A549 (cell line): Measurements from ENCODE around the gene HMGCL. TPM values are rescaled to one million over a fixed set of nuclear protein-coding genes. Genes with fewer than 3 reads are reported as not detected.
"Not testable (repeated sequence)": the region's sequence is repeated elsewhere in the genome, so short reads cannot be mapped to it uniquely, and the experiment has no call there.

ENCODE experiments used
- ATAC-seq, 2 experiments: fragments of 200-7000 bp in 1 of 2; fragments of >200 bp in 1 of 2; cut with Nextera tagmentation in 1 of 2; cut with Tn5 transposase in 1 of 2; 3 replicates each; pipeline versions ENCODE4 v1.8.0 to v1.9.1; 2018 to 2020; ENCODE audit warnings: mild to moderate bottlenecking in 1 of 2, moderate library complexity in 1 of 2
- CTCF ChIA-PET: fragments of 300-600 bp; sonication (Branson Sonifier 250); formaldehyde crosslinking; extraction: SDS; loops from one replicate; lab custom pipeline; 2021; ENCODE audit warnings: antibody characterized with exemption, inconsistent platforms; lab: Yijun Ruan, JAX
- POLR2A ChIA-PET: fragments of 350-600 bp; formaldehyde crosslinking; extraction: SDS; loops from one replicate; lab custom pipeline; 2021; ENCODE audit warnings: antibody characterized with exemption, inconsistent platforms; lab: Yijun Ruan, JAX
- DNase-seq, 2 experiments: peaks; one replicate each; pipeline versions ENCODE4 v3.0.0 to v3.0.0-alpha.2; 2011 to 2016; ENCODE audit warnings: low read depth in 1 of 2, low spot score in 1 of 2
- FAIRE-seq: peaks from 2 replicates; lab custom pipeline; 2011; peaks lifted over from hg19 to GRCh38; lab: Jason Lieb, UNC
- H3K27ac ChIP-seq, 2 experiments: fragments of >200 bp; sonication (Bioruptor Twin); formaldehyde crosslinking; 3 replicates each; pipeline ENCODE4 v1.5.1; 2016 to 2017
- H3K4me1 ChIP-seq: fragments of >200 bp; sonication (Bioruptor Twin); formaldehyde crosslinking; 3 replicates; pipeline ENCODE4 v1.6.1; 2016
- H3K4me2 ChIP-seq: fragments of >200 bp; sonication (Bioruptor Twin); formaldehyde crosslinking; 3 replicates; pipeline ENCODE4 v1.6.1; 2016
- H3K4me3 ChIP-seq: fragments of >200 bp; sonication (Bioruptor Twin); formaldehyde crosslinking; 3 replicates; pipeline ENCODE4 v1.5.1; 2016
- H3K9me3 ChIP-seq: fragments of >200 bp; sonication (Bioruptor Twin); formaldehyde crosslinking; 3 replicates; pipeline ENCODE4 v1.6.1; 2016
- BCL3 ChIP-seq: fragments of >200 bp; sonication (Bioruptor Twin); formaldehyde crosslinking; IDR thresholded peaks from 3 replicates; pipeline ENCODE4 v1.6.1; 2016
- CEBPB ChIP-seq, 2 experiments: fragments of >200 bp in 1 of 2; sonication (Bioruptor Twin) in 1 of 2; formaldehyde crosslinking in 1 of 2; IDR thresholded peaks; 2 replicates each; pipeline ENCODE4 v1.6.1; 2012 to 2016
- CTCF ChIP-seq: fragments of >200 bp; sonication (Bioruptor Twin); formaldehyde crosslinking; IDR thresholded peaks from 3 replicates; pipeline ENCODE4 v1.5.1; 2016
- E2F6 ChIP-seq: IDR thresholded peaks from 2 replicates; pipeline ENCODE4 v1.6.1; 2012; ENCODE audit warnings: low read depth, borderline replicate concordance
- EP300 ChIP-seq, 2 experiments: fragments of >200 bp; sonication (Bioruptor Twin); formaldehyde crosslinking; IDR thresholded peaks; 2 replicates in 1 of 2; 3 replicates in 1 of 2; pipeline ENCODE4 v1.6.1; 2016 to 2017
- HOXB5 ChIP-seq: fragments of 250-450 bp; sonication (Bioruptor Pico); IDR thresholded peaks from 2 replicates; pipeline ENCODE4 v1.5.0; 2020; ENCODE audit warnings: mild to moderate bottlenecking, moderate library complexity
- JUN ChIP-seq, 2 experiments: fragments of >200 bp; sonication (Bioruptor Twin); formaldehyde crosslinking; IDR thresholded peaks; 2 replicates in 1 of 2; 3 replicates in 1 of 2; pipeline ENCODE4 v1.6.1; 2016 to 2017
- KDM5A ChIP-seq: fragments of 200-600 bp; sonication (generic); IDR thresholded peaks from 2 replicates; pipeline ENCODE4 v1.6.1; 2016; ENCODE audit warnings: antibody characterized with exemption, mild to moderate bottlenecking
- MAX ChIP-seq: IDR thresholded peaks from 2 replicates; pipeline ENCODE4 v1.6.1; 2012
- MYC ChIP-seq: IDR thresholded peaks from 2 replicates; pipeline ENCODE4 v1.6.1; 2012; ENCODE audit warnings: mild to moderate bottlenecking, inconsistent platforms, low read length, improper control_type of control experiment, borderline replicate concordance
- NFE2L2 ChIP-seq: fragments of 150-350 bp; conservative IDR thresholded peaks from 2 replicates; pipeline ENCODE4 v1.6.1; 2014; ENCODE audit warnings: low read length
- NPAS2 ChIP-seq: fragments of 250-450 bp; sonication (Bioruptor Pico); IDR thresholded peaks from 2 replicates; pipeline ENCODE4 v1.8.0; 2022; ENCODE audit warnings: mild to moderate bottlenecking, moderate library complexity, borderline replicate concordance
- RAD21 ChIP-seq, 2 experiments: fragments of >200 bp in 1 of 2; sonication (Bioruptor Twin) in 1 of 2; formaldehyde crosslinking in 1 of 2; IDR thresholded peaks in 1 of 2; conservative IDR thresholded peaks in 1 of 2; 2 replicates in 1 of 2; 3 replicates in 1 of 2; pipeline ENCODE4 v1.6.1; 2012 to 2018; ENCODE audit warnings: inconsistent platforms in 1 of 2
- RNF2 ChIP-seq: fragments of 200-600 bp; sonication (generic); IDR thresholded peaks from 2 replicates; pipeline ENCODE4 v1.6.1; 2016; ENCODE audit warnings: low read depth, mild to moderate bottlenecking, antibody characterized with exemption, moderate library complexity, borderline replicate concordance
- TP53 ChIP-seq: fragments of 250-450 bp; sonication (Bioruptor Pico); IDR thresholded peaks from 2 replicates; pipeline ENCODE4 v1.5.0; 2021; ENCODE audit warnings: mild to moderate bottlenecking, moderate library complexity
- ZSCAN20 ChIP-seq: fragments of 250-450 bp; sonication (Bioruptor Pico); IDR thresholded peaks from 2 replicates; pipeline ENCODE4 v1.8.0; 2022; ENCODE audit warnings: mild to moderate bottlenecking, moderate library complexity
- WGBS: methylation state at CpG from one replicate; pipeline ENCODE4 v1.1.6; 2017; ENCODE audit errors: missing lambda C conversion rate; 5-methylcytosine and 5-hydroxymethylcytosine counted together
- polyA plus RNA-seq, 4 experiments: library from polyadenylated mRNA; depleted of rRNA in 3 of 4; stranded (reverse); fragments of >200 nt; fragmentation: RNase III in 1 of 4; extraction: RNeasy Plus Mini Kit Qiagen cat#74134 plus additional on column Dnase treatment in 1 of 4; gene quantifications; 2 replicates in 3 of 4; 3 replicates in 1 of 4; pipeline ENCODE4 v1.2.3, GENCODE V29; 2011 to 2017

Gene HMGCL
- polyA plus RNA-seq, 2 of the 4 experiments (the other 2 are of a cell fraction): 11.5 to 18.0 TPM

GRCh38 chr1:23796466-23797271, 28.6 kb downstream of the HMGCL start:
- 0 out of 5 replicates have a peak, but pooled peaks of 1 of the 2 experiments have one; percentile 9 for TF ChIP-seq RAD21 (conservative IDR thresholded peaks at IDR 0.05 in 1 of 2, IDR thresholded peaks at IDR 0.05 in 1 of 2)
- TF ChIP-seq E2F6: no peak
- no peak for TF ChIP-seq CEBPB (IDR thresholded peaks at IDR 0.05)
- TF ChIP-seq CTCF: 0 out of 3 replicates have a peak, but pooled peaks have one; percentile 15
- TF ChIP-seq RNF2: no peak
- ChIA-PET POLR2A (interaction anchor here (1.0 kb wide), 2 partner anchors 19 to 120 kb away, joined by 3 read pairs; partner anchors contain the start of gene PITHD1), CTCF (interaction anchor here (0.6 to 3.3 kb wide), 8 partner anchors 9 to 429 kb away, joined by 3 to 19 read pairs (median 5); no protein-coding TSS in a partner anchor)
- no peak overlapping the region for H3K4me3 ChIP-seq
- peaks cover 33% of the 10 kb centered on the region for H3K4me1 ChIP-seq
- H3K4me2 ChIP-seq: no peak overlapping the region
- DNase-seq: no peak
- no peak overlapping the region for H3K27ac ChIP-seq
- WGBS: 80% methylated on average over 16 of the region's 17 CpGs
- ATAC-seq: no peak
- FAIRE-seq: no peak
- H3K9me3 ChIP-seq: no peaks in the 10 kb centered on the region

- no peak for FAIRE-seq
- CTCF ChIA-PET: interaction anchor here (1.1 to 2.1 kb wide), 4 partner anchors 8 to 428 kb away, joined by 3 to 9 read pairs (median 5); no protein-coding TSS in a partner anchor
These were observed 29.4 kb downstream of the HMGCL start for GRCh38 chr1:23795676-23796465.

GRCh38 chr1:23794732-23795182, 30.5 kb downstream of the HMGCL start:
- 0 out of 5 replicates have a peak, but pooled peaks of 1 of the 2 experiments have one; percentile 34 for TF ChIP-seq JUN (IDR thresholded peaks at IDR 0.05)
- CTCF ChIA-PET: interaction anchor here (2.1 kb wide), 1 partner anchor 23 kb away, joined by 9 read pairs; no protein-coding TSS in a partner anchor
- H3K4me1 ChIP-seq: peaks cover 38% of the 10 kb centered on the region
- POLR2A ChIA-PET, FAIRE-seq, DNase-seq, H3K9me3 ChIP-seq, H3K27ac ChIP-seq, ATAC-seq, H3K4me3 ChIP-seq, H3K4me2 ChIP-seq: not testable (repeated sequence)
- WGBS: 90% methylated on average over 2 of the region's 9 CpGs

More at GRCh38 chr1:23795676-23796465, 29.4 kb downstream of the HMGCL start:
- Histone ChIP-seq H3K27ac (0 out of 6 replicates have a peak overlapping the region, but pooled peaks of 1 of the 2 experiments have one; percentile 14), H3K4me3 (no peak overlapping the region), H3K9me3 (no peaks in the 10 kb centered on the region), H3K4me1 (peaks cover 30% of the 10 kb centered on the region), H3K4me2 (no peak overlapping the region)
- POLR2A ChIA-PET: no interaction called here
- TF ChIP-seq NFE2L2 (no peak), EP300 (IDR thresholded peaks at IDR 0.05) (no peak), BCL3 (no peak), KDM5A (no peak), HOXB5 (CRISPR knock-in tag) (no peak), ZSCAN20 (CRISPR knock-in tag) (no peak), MYC (no peak), RAD21 (conservative IDR thresholded peaks at IDR 0.05 in 1 of 2, IDR thresholded peaks at IDR 0.05 in 1 of 2) (no peak), MAX (no peak), TP53 (CRISPR knock-in tag) (no peak), NPAS2 (CRISPR knock-in tag) (no peak)
- DNase-seq (no peak), ATAC-seq (no peak)
- WGBS: 90% methylated on average over 7 of the region's 16 CpGs
